Right lobe of liver (tissue), 6 donors: ENCODE measurements around the gene SLC27A5. TPM values are rescaled to one million over a fixed set of nuclear protein-coding genes. Genes with fewer than 3 reads are reported as not detected.
"Not testable (repeated sequence)": the region's sequence is repeated elsewhere in the genome, so short reads cannot be mapped to it uniquely, and the experiment has no call there.

ENCODE experiments used
- ATAC-seq, 4 donors: fragments of 200-7000 bp; cut with Tn5 transposase; one replicate each; pipeline ENCODE4 v1.9.1; 2020; ENCODE audit warnings: mild to moderate bottlenecking in 4 of 4, moderate library complexity in 4 of 4
- DNase-seq, 3 donors: peaks; one replicate each; pipeline ENCODE4 v3.0.0-alpha.2; 2020
- H3K27ac ChIP-seq, 3 donors: fragments of 200-600 bp; one replicate each; pipeline ENCODE4 v1.8.0; 2022
- H3K27me3 ChIP-seq, 2 donors: fragments of 200-600 bp; one replicate each; pipeline ENCODE4 v1.8.0; 2022
- H3K36me3 ChIP-seq, 4 donors: fragments of 200-600 bp; sonication (generic) in 1 of 4; one replicate each; pipeline versions ENCODE4 v1.5.1 to v1.8.0; 2017 to 2022; ENCODE audit warnings: control low read depth in 1 of 4
- H3K4me1 ChIP-seq, 4 donors: fragments of 200-600 bp; sonication (generic) in 1 of 4; one replicate each; pipeline versions ENCODE4 v1.5.1 to v1.8.0; 2017 to 2022; ENCODE audit warnings: control low read depth in 1 of 4
- H3K4me3 ChIP-seq, 3 donors: fragments of 200-600 bp; one replicate each; pipeline ENCODE4 v1.8.0; 2022
- H3K9me3 ChIP-seq, 4 donors: fragments of 200-600 bp; sonication (generic) in 1 of 4; one replicate each; pipeline versions ENCODE4 v1.5.1 to v1.8.0; 2017 to 2022; ENCODE audit warnings: control low read depth in 1 of 4
- POLR2A ChIP-seq: fragments of 450-650 bp; IDR thresholded peaks from one replicate; pipeline ENCODE4 v1.6.1; 2017; ENCODE audit warnings: antibody characterized with exemption, mild to moderate bottlenecking
- WGBS: methylation state at CpG from one replicate; pipeline ENCODE4 v1.1.6; 2018; ENCODE audit warnings: low coverage, low lambda C conversion rate; ENCODE audit not compliant: insufficient coverage; ENCODE audit errors: missing lambda C conversion rate; 5-methylcytosine and 5-hydroxymethylcytosine counted together
- intact Hi-C, 2 donors: fragments of 100-400 bp; cut with DNase I; formaldehyde crosslinking; loops; one replicate each; pipeline versions ENCODE4 v1.11.2 to v1.14.1; 2022
- microRNA-seq, 2 donors: library from miRNA; unstranded; fragments of <30 nt; microRNA quantifications; one replicate each; pipeline ENCODE4, GENCODE V29; 2019 to 2020
- small RNA-seq, 2 experiments: library from RNA; depleted of rRNA; stranded (forward); fragments of <200 nt; gene quantifications; one replicate each; pipeline ENCODE3, GENCODE V24; 2016
- total RNA-seq, 6 experiments: library from RNA; depleted of rRNA in 2 of 6; stranded (reverse); fragments of >200 nt in 2 of 6; fragmentation: NEBNext Ultra II Directional in 3 of 6; extraction: Animal tissue kit (Norgen Biotek cat#: 25700) in 3 of 6; gene quantifications; one replicate each; pipeline versions ENCODE4 v1.1.0 to v1.2.4, GENCODE V29; 2016 to 2023
- TF ChIP-seq, protein P1 (sequence below), 4 donors: fragments of 200-600 bp in 3 of 4; fragments of 450-650 bp in 1 of 4; IDR thresholded peaks; one replicate each; pipeline versions ENCODE4 v1.5.1 to v1.8.0; 2016 to 2022; ENCODE audit warnings: antibody characterized with exemption in 4 of 4, mild to moderate bottlenecking in 2 of 4
- donor health status: DM: no; HTN: yes; CAD: no.
- donor health status: DM: no; HTN: no; CAD: no.
- donor health status: DM: no; HTN: no; CAD: no.
- donor health status: DM: no; HTN: yes; CAD: no.
- donor health status: DM: no; HTN: yes; CAD: no.

SLC27A5 gene
- total RNA-seq, 6 experiments from 2014 or later, result 107 to 737 (median 366) TPM

DNA sequence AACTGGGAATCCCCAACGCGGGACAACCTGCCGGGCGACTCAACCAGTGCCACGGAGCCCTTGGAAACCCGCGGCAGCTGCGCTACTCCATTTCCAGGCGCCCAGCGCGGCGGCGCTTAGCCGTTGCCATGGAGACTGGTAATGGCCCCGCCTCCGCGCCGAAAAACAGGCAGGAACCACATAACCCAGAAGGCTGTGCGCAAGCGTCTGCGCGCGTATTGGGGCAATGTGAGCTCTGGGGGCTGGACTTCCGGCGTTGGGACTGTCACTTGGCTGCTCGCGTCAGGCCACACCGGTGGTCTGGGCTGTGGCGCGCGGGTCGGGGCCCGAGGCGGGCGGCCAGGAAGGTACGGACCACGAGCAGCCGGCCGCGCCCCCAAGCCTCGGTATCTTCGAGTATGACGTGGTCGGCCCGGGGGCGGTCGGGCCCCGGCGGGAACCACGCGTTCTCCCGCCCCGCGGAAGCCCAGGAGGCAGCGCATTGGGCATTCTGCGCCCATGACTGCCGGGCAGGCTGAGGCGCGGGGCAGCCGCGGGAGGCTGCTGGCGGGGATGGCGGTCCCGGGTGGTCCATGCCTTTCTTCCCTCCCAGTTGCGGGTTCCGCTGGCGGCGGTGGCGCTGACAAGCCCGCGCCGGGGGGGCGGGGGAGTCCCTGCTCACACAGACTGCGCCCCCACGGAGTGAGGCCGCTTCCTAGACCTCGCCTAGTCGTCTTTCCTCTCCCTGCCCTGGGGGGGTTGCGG is 60.3 kb downstream of the SLC27A5 start, which contains the start of gene ZNF324B:
TSS of gene ZNF324B (plus strand) at position 265 of the 744 bp plus-strand sequence. CDS start 2,080 bp downstream, outside the sequence.
- DNase-seq, result peak; percentile 96 to 98 (median 97)
- H3K27me3 ChIP-seq, result no peaks in the 10 kb centered on the region
- TF ChIP-seq POLR2A, result peak; percentile 54
- TF ChIP-seq, protein P1, sequence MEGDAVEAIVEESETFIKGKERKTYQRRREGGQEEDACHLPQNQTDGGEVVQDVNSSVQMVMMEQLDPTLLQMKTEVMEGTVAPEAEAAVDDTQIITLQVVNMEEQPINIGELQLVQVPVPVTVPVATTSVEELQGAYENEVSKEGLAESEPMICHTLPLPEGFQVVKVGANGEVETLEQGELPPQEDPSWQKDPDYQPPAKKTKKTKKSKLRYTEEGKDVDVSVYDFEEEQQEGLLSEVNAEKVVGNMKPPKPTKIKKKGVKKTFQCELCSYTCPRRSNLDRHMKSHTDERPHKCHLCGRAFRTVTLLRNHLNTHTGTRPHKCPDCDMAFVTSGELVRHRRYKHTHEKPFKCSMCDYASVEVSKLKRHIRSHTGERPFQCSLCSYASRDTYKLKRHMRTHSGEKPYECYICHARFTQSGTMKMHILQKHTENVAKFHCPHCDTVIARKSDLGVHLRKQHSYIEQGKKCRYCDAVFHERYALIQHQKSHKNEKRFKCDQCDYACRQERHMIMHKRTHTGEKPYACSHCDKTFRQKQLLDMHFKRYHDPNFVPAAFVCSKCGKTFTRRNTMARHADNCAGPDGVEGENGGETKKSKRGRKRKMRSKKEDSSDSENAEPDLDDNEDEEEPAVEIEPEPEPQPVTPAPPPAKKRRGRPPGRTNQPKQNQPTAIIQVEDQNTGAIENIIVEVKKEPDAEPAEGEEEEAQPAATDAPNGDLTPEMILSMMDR (IDR thresholded peaks at IDR 0.05), result no peak
- intact Hi-C loops, result no loop called here
- under 1% methylated on average over 24 of the region's 79 CpGs for WGBS
- peak; percentile 98 to 99 (median 98) for ATAC-seq
- H3K36me3 ChIP-seq, result no peaks in the 10 kb centered on the region
- peaks cover 0 to 10% (median 3%) of the 10 kb centered on the region in 4 donors for H3K4me1 ChIP-seq
- peak within 1 kb of the TSS in 1 of 3 donors; percentile 18 for H3K27ac ChIP-seq
- peak within 1 kb of the TSS; percentile 88 to 100 (median 94) for H3K4me3 ChIP-seq
- H3K9me3 ChIP-seq, result no peaks in the 10 kb centered on the region

DNA sequence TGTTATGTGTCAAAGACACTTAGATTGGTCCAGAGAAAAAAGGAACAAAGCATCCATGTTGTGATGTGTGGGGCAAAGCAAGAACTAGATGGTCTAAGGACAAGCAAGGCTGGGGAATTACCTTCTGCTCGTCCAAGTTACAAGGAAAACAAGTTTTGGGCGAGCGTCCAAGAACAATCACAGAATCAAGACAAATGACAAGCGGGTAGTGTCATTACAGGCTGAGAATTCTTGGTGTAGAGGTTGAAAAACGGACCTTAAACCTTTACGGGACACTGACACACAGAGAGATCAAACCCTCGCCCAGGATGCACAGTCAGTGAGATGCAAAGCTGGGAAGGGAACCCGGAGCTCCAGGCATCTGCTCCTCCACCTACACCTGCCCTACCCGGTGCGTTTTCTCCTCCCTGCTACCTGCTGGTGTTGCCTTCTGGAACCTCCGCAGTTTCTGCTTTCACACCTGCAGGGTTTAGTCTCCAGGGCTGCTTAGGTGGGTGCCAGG is 60.9 kb downstream of the SLC27A5 start:
- Histone ChIP-seq H3K4me1 (peaks cover 0 to 10% (median 3%) of the 10 kb centered on the region in 4 donors), H3K27me3 (no peaks in the 10 kb centered on the region), H3K27ac (no peak overlapping the region), H3K9me3 (no peaks in the 10 kb centered on the region), H3K4me3 (peak overlapping the region; percentile 88 to 100 (median 94)), H3K36me3 (no peaks in the 10 kb centered on the region)
- no peak for TF ChIP-seq POLR2A
- TF ChIP-seq, protein P1 (IDR thresholded peaks at IDR 0.05), result no peak
- intact Hi-C loops, result no loop called here
- ATAC-seq (peak; percentile 11 to 41 (median 19)), DNase-seq (peak in 1 of 3 donors; percentile 47)
- WGBS, result 4% methylated on average over 8 of the region's 11 CpGs

DNA sequence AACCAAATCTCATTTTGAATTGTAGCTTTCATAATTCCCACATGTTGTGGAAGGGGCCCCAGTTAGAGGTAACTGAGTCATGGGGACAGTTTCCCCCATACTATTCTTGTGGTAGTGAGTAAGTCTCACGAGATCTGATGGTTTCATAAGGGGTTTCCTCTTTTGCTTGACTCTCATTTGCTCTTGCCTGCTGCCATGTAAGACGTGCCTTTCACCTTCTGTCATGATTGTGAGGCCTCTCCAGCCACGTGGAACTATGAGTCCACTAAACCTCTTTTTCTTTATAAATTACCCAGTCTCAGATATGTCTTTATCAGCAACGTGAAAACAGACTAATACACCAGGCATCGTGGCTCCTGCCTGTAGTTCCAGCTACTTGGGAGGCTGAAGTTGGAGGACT is 61.8 kb downstream of the SLC27A5 start:
- H3K36me3 ChIP-seq, intact Hi-C loops, H3K9me3 ChIP-seq, H3K27ac ChIP-seq, DNase-seq, ATAC-seq, H3K4me3 ChIP-seq, H3K27me3 ChIP-seq: not testable (repeated sequence)
- 38% methylated on average over 5 of the region's 5 CpGs for WGBS
- H3K4me1 ChIP-seq, result peaks cover 0 to 10% (median 3%) of the 10 kb centered on the region in 4 donors

- H3K9me3 ChIP-seq, H3K36me3 ChIP-seq, H3K4me3 ChIP-seq, intact Hi-C loops, H3K27me3 ChIP-seq, ATAC-seq, DNase-seq, H3K27ac ChIP-seq: not testable (repeated sequence)
- H3K4me1 ChIP-seq, result peaks cover 0 to 10% (median 3%) of the 10 kb centered on the region in 4 donors
- WGBS, result 63% methylated on average over 2 of the region's 3 CpGs
Observed at GRCh38 chr19:58448860-58449259, 62.9 kb downstream of the SLC27A5 start.

Small RNA genes lying within 50 kb of the gene (microRNA-seq; reads per million reads assigned to microRNA genes)
- 0 to 0.29 reads per million in 2 donors for gene MIR6807

Small RNA genes lying within 50 kb of the gene (small RNA-seq; reads per million reads assigned to genes)
- 0 reads per million in 2 experiments for gene MIR6807
- gene RN7SL525P, result 0 reads per million in 2 experiments
- gene RN7SL693P, result 0 reads per million in 2 experiments
- 0 reads per million in 2 experiments for gene RNU6-1337P

Other genes with a start within 250 kb of the SLC27A5 start
- 1 to 10 TPM; 1.0 to 2.3 (median 1.6) TPM for gene ZNF8, start 233.0 kb downstream of the SLC27A5 start, total RNA-seq
- 10 to 100 TPM; 12.4 to 44.7 (median 15.8) TPM for gene ERVK3-1, start 206.6 kb downstream of the SLC27A5 start, total RNA-seq
- gene ZSCAN22, start 185.0 kb downstream of the SLC27A5 start, total RNA-seq, result 1 to 10 TPM; 1.7 to 2.9 (median 2.1) TPM
- 1,000 to 10,000 TPM in 4 of 6 experiments, 100 to 1,000 TPM in 2; 897 to 2,313 (median 1,164) TPM for gene A1BG, start 158.5 kb downstream of the SLC27A5 start, total RNA-seq
- gene ZNF497, start 149.2 kb downstream of the SLC27A5 start, total RNA-seq, result 1 to 10 TPM in 5 of 6 experiments, under 1 TPM in 1; 0.73 to 3.1 (median 1.7) TPM
- 1 to 10 TPM; 1.7 to 3.9 (median 2.4) TPM for gene ZNF837, start 131.0 kb downstream of the SLC27A5 start, total RNA-seq
- gene RPS5, start 124.7 kb downstream of the SLC27A5 start, total RNA-seq, result 100 to 1,000 TPM; 274 to 637 (median 304) TPM
- not detected for gene RNF225, start 116.3 kb downstream of the SLC27A5 start, total RNA-seq
- gene ZNF584, start 103.3 kb downstream of the SLC27A5 start, total RNA-seq, result 10 to 100 TPM in 1 of 6 experiments, 1 to 10 TPM in 5; 5.6 to 12.1 (median 6.6) TPM
- 1 to 10 TPM in 3 of 6 experiments, under 1 TPM in 3; 0.75 to 2.8 (median 1.0) TPM for gene ZNF132, start 71.8 kb downstream of the SLC27A5 start, total RNA-seq
- 1 to 10 TPM; 2.9 to 3.3 (median 2.9) TPM for gene ZNF324B, start 60.4 kb downstream of the SLC27A5 start, total RNA-seq
- 1 to 10 TPM; 2.9 to 4.9 (median 3.8) TPM for gene ZNF324, start 44.9 kb downstream of the SLC27A5 start, total RNA-seq
- 1 to 10 TPM; 1.4 to 5.4 (median 4.1) TPM for gene ZNF446, start 35.6 kb downstream of the SLC27A5 start, total RNA-seq
- gene ZBTB45, start 7.8 kb upstream of the SLC27A5 start, total RNA-seq, result 1 to 10 TPM; 3.5 to 4.8 (median 4.3) TPM
- gene TRIM28, start 32.1 kb upstream of the SLC27A5 start, total RNA-seq, result 100 to 1,000 TPM in 3 of 6 experiments, 10 to 100 TPM in 3; 75.4 to 106 (median 94.7) TPM
- 10 to 100 TPM; 62.1 to 90.9 (median 70.7) TPM for gene CHMP2A, start 43.1 kb upstream of the SLC27A5 start, total RNA-seq
- gene UBE2M, start 46.6 kb upstream of the SLC27A5 start, total RNA-seq, result 10 to 100 TPM; 16.0 to 23.5 (median 20.7) TPM
- 10 to 100 TPM in 5 of 6 experiments, 1 to 10 TPM in 1; 8.2 to 19.9 (median 14.1) TPM for gene MZF1, start 61.3 kb upstream of the SLC27A5 start, total RNA-seq